ENCODE data around the gene RTEL1. TPM values are rescaled to one million over a fixed set of nuclear protein-coding genes. Genes with fewer than 3 reads are reported as not detected.
A peak's percentile ranks its signal among the peaks of the same experiment; 100 is the strongest.

The RTEL1 gene
- total RNA-seq, 3 donors from 2014 or later (not counting 1 experiment from before 2014, with no cell fraction given) = 36.3 to 52.0 (median 40.4) TPM

DNA sequence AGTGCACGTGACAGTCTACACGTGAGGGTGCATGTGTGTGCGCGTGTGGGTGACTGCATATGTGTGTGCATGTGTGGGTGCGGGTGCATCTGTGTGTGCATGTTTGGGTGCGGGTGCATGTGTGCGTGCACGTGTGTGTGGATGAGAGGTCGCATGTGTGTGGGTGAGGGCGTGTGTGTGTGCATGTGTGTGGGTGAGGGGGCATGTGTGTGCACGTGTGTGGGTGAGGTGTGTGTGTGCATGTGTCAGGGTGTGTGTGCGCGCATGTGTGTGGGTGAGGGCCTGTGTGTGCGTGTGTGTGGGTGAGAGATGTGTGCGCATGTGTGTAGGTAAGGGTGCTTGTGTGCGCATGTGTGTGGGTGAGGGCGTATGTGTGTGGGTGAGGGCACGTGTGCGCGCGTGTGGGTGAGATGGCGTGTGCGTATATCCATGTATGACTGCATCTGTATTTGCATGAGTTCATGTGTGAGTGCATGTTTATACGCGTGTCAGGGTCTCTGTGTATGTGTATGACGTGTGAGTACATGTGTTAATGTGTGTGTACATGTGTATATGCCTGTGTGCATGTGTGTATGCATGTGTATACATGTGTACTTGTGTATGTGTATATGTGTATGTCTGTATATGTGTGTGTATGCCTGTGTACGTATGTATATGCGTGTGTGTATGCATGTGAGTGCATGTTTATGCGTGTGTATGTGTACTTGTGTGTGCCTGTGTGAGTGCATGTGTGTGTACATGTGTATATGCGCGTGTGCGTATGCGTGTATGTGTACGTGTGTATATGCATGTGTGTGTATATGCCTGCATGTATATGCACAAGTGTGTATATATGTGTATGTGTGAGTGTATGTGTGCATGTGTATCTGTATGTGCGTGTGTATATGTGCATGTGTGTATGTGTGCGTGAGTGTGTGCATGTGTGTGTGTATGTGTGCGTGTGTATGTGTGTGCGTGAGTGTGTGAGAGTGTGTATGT, 74.3 kb downstream of the RTEL1 start:
- H3K27ac ChIP-seq (ENCODE audit: low read length) = no peak overlapping the region
- no peaks in the 10 kb centered on the region for H3K9me3 Mint-ChIP-seq
- peaks cover 45 to 55% of the 10 kb centered on the region in 2 donors for H3K4me1 Mint-ChIP-seq
- TF ChIP-seq, protein P1, sequence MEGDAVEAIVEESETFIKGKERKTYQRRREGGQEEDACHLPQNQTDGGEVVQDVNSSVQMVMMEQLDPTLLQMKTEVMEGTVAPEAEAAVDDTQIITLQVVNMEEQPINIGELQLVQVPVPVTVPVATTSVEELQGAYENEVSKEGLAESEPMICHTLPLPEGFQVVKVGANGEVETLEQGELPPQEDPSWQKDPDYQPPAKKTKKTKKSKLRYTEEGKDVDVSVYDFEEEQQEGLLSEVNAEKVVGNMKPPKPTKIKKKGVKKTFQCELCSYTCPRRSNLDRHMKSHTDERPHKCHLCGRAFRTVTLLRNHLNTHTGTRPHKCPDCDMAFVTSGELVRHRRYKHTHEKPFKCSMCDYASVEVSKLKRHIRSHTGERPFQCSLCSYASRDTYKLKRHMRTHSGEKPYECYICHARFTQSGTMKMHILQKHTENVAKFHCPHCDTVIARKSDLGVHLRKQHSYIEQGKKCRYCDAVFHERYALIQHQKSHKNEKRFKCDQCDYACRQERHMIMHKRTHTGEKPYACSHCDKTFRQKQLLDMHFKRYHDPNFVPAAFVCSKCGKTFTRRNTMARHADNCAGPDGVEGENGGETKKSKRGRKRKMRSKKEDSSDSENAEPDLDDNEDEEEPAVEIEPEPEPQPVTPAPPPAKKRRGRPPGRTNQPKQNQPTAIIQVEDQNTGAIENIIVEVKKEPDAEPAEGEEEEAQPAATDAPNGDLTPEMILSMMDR (IDR thresholded peaks at IDR 0.05) = no peak
- intact Hi-C loops (cut with micrococcal nuclease) = loop anchor here (10.0 kb wide), 1 partner anchor 98 kb away; no protein-coding TSS in a partner anchor
- no peak overlapping the region for H3K4me3 Mint-ChIP-seq
- H3K27me3 ChIP-seq (ENCODE audit: control insufficient read depth, insufficient read depth, low read length) = no peaks in the 10 kb centered on the region
- WGBS (ENCODE audit: insufficient coverage) = 92% methylated on average over 38 of the region's 38 CpGs
- peaks cover 76% of the 10 kb centered on the region for H3K4me1 ChIP-seq (ENCODE audit: control insufficient read depth, insufficient read depth, low read length)
- ATAC-seq (no peak), DNase-seq (peak in 1 of 2 donors; percentile 13)
- no peak overlapping the region for H3K4me3 ChIP-seq (ENCODE audit: low read length)
- H3K36me3 ChIP-seq (ENCODE audit: control insufficient read depth, insufficient read depth, low read length) = peaks cover 24% of the 10 kb centered on the region
- no peaks in the 10 kb centered on the region for H3K9me3 ChIP-seq (ENCODE audit: control insufficient read depth, insufficient read depth, low read length)
- no peaks in the 10 kb centered on the region for H3K36me3 Mint-ChIP-seq
- no peak overlapping the region for H3K27ac Mint-ChIP-seq
- H3K27me3 Mint-ChIP-seq (ENCODE audit: low read depth in 2 of 2) = no peaks in the 10 kb centered on the region

DNA sequence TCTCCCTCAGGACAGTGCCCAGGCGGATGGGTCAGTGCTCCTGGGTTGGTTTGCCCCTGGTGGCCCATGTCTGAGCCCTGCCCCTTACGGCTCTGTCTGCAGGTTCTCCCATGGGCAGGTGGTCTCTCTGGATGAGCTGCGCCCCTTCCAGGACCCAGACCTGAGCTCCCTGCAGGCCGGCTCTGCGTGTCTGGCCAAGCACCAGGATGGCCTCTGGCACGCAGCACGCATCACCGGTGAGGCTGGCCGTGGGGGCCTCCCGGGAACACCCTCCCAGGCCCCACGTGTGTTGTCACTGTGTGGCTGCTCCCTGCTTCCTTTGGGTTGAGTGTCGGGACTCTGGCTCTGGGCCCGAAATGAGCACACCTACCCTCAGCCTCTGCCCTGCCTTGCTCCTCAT, 75.0 kb downstream of the RTEL1 start:
- H3K27ac ChIP-seq (ENCODE audit: low read length) = no peak overlapping the region
- no peaks in the 10 kb centered on the region for H3K9me3 ChIP-seq (ENCODE audit: control insufficient read depth, insufficient read depth, low read length)
- WGBS (ENCODE audit: insufficient coverage) = 97% methylated on average over 13 of the region's 13 CpGs
- no peaks in the 10 kb centered on the region for H3K27me3 ChIP-seq (ENCODE audit: control insufficient read depth, insufficient read depth, low read length)
- TF ChIP-seq, protein P1 (IDR thresholded peaks at IDR 0.05) = no peak
- intact Hi-C loops (cut with micrococcal nuclease) = loop anchor here (10.0 kb wide), 1 partner anchor 98 kb away; no protein-coding TSS in a partner anchor
- Mint-ChIP-seq H3K4me1 (peaks cover 44 to 48% of the 10 kb centered on the region in 2 donors), H3K36me3 (no peaks in the 10 kb centered on the region), H3K27ac (peak overlapping the region in 1 of 2 donors; percentile 19), H3K9me3 (no peaks in the 10 kb centered on the region), H3K4me3 (no peak overlapping the region), H3K27me3 (ENCODE audit: low read depth in 2 of 2) (no peaks in the 10 kb centered on the region)
- peaks cover 73% of the 10 kb centered on the region for H3K4me1 ChIP-seq (ENCODE audit: control insufficient read depth, insufficient read depth, low read length)
- H3K4me3 ChIP-seq (ENCODE audit: low read length) = no peak overlapping the region
- ATAC-seq (no peak), DNase-seq (no peak)
- peaks cover 24% of the 10 kb centered on the region for H3K36me3 ChIP-seq (ENCODE audit: control insufficient read depth, insufficient read depth, low read length)

DNA sequence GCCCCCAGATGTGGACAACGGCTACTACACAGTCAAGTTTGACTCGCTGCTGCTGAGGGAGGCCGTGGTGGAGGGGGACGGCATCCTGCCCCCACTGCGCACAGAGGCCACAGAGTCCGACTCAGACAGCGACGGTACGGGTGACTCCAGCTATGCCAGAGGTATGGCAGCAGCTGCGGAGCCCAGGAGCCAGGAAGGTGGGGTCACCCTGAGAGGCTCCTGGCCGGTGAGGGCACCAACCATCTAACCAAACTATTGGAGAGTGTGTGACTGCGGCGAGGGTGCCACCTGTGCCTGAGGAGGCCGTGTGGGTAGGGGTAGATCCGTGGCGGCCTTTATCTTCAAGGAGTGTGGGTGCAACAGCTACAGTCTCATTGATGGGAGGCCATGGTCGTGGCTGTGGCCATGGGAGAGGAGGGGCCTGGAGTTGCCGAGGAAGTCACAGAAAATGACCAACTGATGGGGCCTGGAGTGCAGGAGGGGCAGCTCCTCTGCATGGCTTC, 75.5 kb downstream of the RTEL1 start:
- DNase-seq (no peak), ATAC-seq (no peak)
- Histone ChIP-seq H3K9me3 (ENCODE audit: control insufficient read depth, insufficient read depth, low read length) (no peaks in the 10 kb centered on the region), H3K4me3 (ENCODE audit: low read length) (no peak overlapping the region), H3K36me3 (ENCODE audit: control insufficient read depth, insufficient read depth, low read length) (peaks cover 26% of the 10 kb centered on the region), H3K4me1 (ENCODE audit: control insufficient read depth, insufficient read depth, low read length) (peaks cover 73% of the 10 kb centered on the region), H3K27me3 (ENCODE audit: control insufficient read depth, insufficient read depth, low read length) (no peaks in the 10 kb centered on the region), H3K27ac (ENCODE audit: low read length) (no peak overlapping the region)
- no peaks in the 10 kb centered on the region for H3K27me3 Mint-ChIP-seq (ENCODE audit: low read depth in 2 of 2)
- 88% methylated on average over 17 of the region's 18 CpGs for WGBS (ENCODE audit: insufficient coverage)
- peak overlapping the region in 1 of 2 donors; percentile 19 for H3K27ac Mint-ChIP-seq
- H3K36me3 Mint-ChIP-seq = no peaks in the 10 kb centered on the region
- no peaks in the 10 kb centered on the region for H3K9me3 Mint-ChIP-seq
- H3K4me3 Mint-ChIP-seq = peak overlapping the region; percentile 5
- TF ChIP-seq, protein P1 (IDR thresholded peaks at IDR 0.05) = no peak
- intact Hi-C loops (cut with micrococcal nuclease) = loop anchor here (10.0 kb wide), 1 partner anchor 99 kb away; no protein-coding TSS in a partner anchor
- peaks cover 38 to 47% of the 10 kb centered on the region in 2 donors for H3K4me1 Mint-ChIP-seq

All from natural killer cell (primary cell).